Ramos (cell line): Measurements from ENCODE around the gene ZNF853.
"Not testable (repeated sequence)": the region's sequence is repeated elsewhere in the genome, so short reads cannot be mapped to it uniquely, and the experiment has no call there.

ENCODE experiments used
- in situ Hi-C: fragments of 300-500 bp; cut with MboI; formaldehyde crosslinking; loops from one replicate; pipeline ENCODE4 v1.14.3; 2022; ENCODE audit warnings: low sequenced_read_pairs; ENCODE audit not compliant: unreplicated experiment

Gene ZNF853

GRCh38 chr7:6614953-6615722 lies at the start of gene ZNF853:
Gene ZNF853, plus strand, starts transcription at chr7:6615610. Its CDS starts 565 bp downstream, at chr7:6616175.
- in situ Hi-C loops: no loop called here

GRCh38 chr7:6565655-6566054 lies 49.8 kb upstream of the ZNF853 start:
- in situ Hi-C loops: no loop called here

- in situ Hi-C loops: no loop called here
These were observed 47.5 kb upstream of the ZNF853 start for GRCh38 chr7:6567886-6568285.

GRCh38 chr7:6571160-6571779 lies 44.1 kb upstream of the ZNF853 start:
- in situ Hi-C loops: no loop called here

GRCh38 chr7:6575281-6576023 lies 40.0 kb upstream of the ZNF853 start:
- in situ Hi-C loops: no loop called here

- in situ Hi-C loops: no loop called here
These were observed 39.2 kb upstream of the ZNF853 start for GRCh38 chr7:6576024-6576866.

DNA sequence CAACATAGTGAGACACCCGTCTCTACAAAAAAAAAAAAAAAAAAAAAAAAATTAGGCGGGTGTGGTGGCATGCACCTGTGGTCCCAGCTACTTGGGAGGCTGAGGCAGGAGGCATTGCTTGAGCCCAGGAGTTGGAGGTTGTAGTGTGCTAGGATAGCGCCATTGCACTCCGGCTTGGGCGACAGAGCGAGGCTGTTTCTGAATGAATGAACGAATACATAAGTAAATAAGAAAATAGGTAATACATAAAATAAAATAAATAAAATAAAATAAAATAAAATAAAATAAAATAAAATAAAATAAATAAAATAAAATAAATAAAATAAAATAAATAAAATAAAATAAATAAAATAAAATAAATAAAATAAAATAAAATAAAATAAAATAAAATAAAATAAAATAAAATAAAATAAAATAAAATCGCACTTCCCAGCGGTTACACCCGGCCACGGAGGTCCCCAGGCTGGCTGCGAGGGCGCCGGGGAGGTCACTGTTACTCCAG lies 38.5 kb upstream of the ZNF853 start:
- in situ Hi-C loops: not testable (repeated sequence)

DNA sequence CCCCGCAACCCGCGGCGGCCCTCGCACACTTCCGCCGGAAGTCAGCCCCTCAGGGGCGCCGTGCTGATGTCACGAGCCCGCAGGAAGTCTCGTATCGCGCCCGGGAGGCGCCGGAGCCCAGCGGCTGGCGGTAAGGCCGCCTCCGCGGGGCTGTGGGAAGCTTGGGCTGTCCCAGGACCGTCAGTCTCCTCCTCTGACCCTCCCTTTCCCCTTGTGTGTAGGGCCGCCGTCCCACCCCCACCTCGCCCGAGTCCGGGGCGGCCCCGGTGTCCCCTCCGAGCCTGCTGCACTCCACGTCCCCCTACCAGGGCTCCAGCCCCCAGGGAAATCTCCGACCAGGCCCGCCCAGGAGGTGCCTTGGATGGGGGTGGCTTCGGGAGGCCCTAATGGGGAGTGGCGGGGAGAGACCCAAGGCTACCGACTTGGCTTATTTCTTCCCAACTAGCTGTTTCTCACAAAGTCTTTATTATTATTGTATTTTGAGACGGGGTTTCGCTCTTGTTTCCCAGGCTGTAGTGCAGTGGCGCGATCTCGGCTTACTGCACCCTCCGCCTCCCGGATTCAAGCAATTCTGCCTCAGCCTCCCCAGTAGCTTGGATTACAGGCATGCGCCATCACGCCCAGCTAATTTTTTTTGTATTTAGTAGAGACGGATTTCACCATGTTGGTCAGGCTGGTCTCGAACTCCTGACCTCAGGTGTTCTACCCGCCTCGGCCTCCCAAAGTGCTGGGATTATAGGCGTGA lies 37.9 kb upstream of the ZNF853 start, which contains the start of gene ZDHHC4:
Gene ZDHHC4 (plus strand): TSS at position 86 of the 745 bp plus-strand sequence. CDS start 3,108 bp downstream, outside the sequence.
- in situ Hi-C loops: no loop called here

DNA sequence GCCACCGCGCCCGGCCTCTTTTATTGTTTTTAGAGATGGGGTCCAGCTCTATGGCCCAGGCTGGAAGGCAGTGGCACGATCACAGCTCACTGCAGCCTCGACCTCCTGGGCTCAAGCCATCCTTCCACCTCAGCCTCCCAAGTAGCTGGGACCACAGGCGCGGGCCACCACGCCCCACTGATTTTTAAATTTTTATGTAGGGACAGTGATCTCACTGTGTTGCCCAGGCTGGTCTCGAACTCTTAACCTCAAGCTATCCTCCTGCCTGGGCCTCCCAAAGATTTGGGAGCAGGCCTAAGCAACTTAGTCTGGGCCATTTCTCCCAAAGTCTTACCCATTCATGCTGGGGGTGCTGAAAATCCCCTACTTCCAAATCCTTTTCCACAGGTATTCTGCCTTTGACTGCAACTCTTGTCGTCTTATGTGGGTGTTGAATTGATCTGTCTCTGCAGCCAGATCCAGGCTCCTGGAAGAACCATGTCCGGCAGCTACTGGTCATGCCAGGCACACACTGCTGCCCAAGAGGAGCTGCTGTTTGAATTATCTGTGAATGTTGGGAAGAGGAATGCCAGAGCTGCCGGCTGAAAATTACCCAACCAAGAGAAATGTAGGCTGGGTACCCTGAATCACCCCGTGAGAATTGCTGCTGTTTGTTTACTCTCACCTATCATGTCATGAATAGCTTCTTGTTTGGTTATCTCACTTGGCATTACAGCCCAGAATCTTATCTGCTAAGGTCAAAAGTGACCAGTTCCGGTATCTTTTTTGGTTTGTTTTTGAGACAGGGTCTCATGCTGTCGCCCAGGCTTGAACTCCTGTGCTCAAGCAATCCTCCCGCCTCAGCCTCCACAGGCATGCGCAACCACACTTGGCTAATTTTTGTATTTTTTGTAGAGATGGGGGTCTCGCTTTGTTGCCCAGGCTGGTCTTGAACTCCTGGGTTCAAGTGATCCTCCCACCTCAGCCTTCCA lies 37.0 kb upstream of the ZNF853 start:
- in situ Hi-C loops: no loop called here

DNA sequence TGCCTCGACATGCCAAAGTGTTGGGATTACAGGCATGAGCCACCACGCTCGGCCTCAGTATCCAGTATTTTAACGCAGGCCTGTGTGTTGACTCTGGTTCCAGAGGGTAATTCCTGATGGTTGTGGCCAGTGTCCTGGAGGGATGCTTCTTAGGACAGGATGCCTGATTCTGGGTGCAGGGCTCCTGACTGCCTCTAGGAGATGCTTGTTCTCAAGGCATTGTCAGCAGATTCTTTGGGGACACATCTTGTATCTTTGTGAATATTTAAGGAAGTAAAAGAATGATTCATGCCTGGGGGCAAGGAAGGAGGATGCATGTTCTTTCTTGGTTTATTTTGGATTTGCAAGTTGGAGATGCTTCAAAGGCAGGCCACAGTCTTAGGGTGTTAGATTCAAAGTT lies 36.0 kb upstream of the ZNF853 start:
- in situ Hi-C loops: no loop called here

- in situ Hi-C loops: not testable (repeated sequence)
These were observed 29.5 kb upstream of the ZNF853 start for GRCh38 chr7:6585746-6586432.

- in situ Hi-C loops: no loop called here
These were observed 26.8 kb upstream of the ZNF853 start for GRCh38 chr7:6588566-6588965.

- in situ Hi-C loops: no loop called here
These were observed 26.1 kb upstream of the ZNF853 start for GRCh38 chr7:6589151-6589828.

GRCh38 chr7:6589829-6590644 lies 25.4 kb upstream of the ZNF853 start, which contains the start of gene INTS15:
Gene INTS15, plus strand, starts transcription at chr7:6590021. Its CDS starts 263 bp downstream, at chr7:6590284.
- in situ Hi-C loops: no loop called here

- in situ Hi-C loops: no loop called here
These were observed 24.7 kb upstream of the ZNF853 start for GRCh38 chr7:6590645-6591110.

- in situ Hi-C loops: no loop called here
These were observed 15.3 kb upstream of the ZNF853 start for GRCh38 chr7:6600093-6600492.
